IPS DF 19.7 (cell line): ENCODE measurements around the gene HEPACAM.

ENCODE experiments used
- DNase-seq: peaks from one replicate; pipeline ENCODE4 v3.0.0-alpha.2; 2013; ENCODE audit warnings: low read depth, low spot score

HEPACAM gene

GRCh38 chr11:124869331-124869730 is 66.5 kb downstream of the HEPACAM start:
- no peak for DNase-seq
